ENCODE results near the gene NBPF1.
"Not testable (repeated sequence)": the region's sequence is repeated elsewhere in the genome, so short reads cannot be mapped to it uniquely, and the experiment has no call there.

NBPF1 gene

DNA sequence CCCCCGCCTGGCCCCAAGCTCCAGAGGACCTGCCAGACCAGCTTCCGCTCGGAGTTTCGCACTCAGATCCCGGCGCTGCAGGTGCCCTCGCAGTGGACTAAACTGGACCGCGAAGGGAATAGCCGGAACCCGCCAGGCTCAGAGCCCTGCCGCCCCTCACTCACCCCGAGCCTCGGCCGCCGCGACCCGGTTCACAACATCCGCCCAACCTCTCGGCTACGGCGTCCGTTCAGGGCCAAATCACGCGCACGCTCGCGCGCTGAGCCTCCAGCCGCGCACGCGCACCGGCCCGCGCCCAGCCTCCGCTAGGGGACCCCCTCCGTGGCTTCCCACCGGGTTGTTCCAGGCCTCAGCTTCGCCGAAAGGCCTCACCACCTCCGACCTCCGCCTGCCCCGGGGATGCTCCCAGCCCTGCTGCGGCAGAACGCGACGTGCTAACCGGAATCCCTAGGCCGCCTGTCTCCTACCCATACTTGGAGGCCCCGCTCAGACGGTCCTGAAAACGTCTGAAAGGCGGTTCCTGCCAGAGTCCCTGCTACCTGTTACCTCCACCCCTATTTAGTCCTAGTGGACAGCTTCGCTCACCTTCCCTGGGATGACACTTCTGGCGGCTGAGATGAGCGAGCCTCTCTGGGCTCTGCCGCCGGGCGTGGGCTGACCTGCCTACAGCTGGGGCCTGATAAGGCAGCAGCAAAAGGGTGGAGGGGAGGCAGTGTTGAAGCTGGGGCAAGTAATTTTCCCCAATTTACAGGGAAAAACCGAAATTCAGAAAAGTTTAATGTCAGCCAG is 31.3 kb upstream of the NBPF1 start:
- in situ Hi-C loops (cut with MboI; ENCODE audit: low pct_unique_long_range_greater_than_20kb, low sequenced_read_pairs, unreplicated experiment), result not testable (repeated sequence)
- TF ChIP-seq, protein P1, sequence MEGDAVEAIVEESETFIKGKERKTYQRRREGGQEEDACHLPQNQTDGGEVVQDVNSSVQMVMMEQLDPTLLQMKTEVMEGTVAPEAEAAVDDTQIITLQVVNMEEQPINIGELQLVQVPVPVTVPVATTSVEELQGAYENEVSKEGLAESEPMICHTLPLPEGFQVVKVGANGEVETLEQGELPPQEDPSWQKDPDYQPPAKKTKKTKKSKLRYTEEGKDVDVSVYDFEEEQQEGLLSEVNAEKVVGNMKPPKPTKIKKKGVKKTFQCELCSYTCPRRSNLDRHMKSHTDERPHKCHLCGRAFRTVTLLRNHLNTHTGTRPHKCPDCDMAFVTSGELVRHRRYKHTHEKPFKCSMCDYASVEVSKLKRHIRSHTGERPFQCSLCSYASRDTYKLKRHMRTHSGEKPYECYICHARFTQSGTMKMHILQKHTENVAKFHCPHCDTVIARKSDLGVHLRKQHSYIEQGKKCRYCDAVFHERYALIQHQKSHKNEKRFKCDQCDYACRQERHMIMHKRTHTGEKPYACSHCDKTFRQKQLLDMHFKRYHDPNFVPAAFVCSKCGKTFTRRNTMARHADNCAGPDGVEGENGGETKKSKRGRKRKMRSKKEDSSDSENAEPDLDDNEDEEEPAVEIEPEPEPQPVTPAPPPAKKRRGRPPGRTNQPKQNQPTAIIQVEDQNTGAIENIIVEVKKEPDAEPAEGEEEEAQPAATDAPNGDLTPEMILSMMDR (IDR thresholded peaks at IDR 0.05; ENCODE audit: extremely low read depth, insufficient read depth, missing control alignments), result peak; percentile 76

DNA sequence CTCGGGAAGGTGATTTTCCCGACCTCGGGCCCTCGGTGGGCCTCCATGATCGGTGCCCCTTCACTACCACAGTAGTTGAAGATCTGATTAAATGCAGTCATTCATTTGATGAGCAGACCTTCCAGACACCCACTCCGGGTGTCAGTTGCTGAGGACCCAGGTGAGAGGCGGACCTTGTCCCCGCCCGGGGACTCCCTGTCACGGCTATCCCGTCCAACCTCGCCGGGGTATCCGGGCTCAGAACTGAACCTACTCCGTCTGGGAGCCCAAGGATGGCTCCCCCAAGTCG is 30.8 kb upstream of the NBPF1 start:
- DNase-seq (ENCODE audit: low spot score), result no peak
- TF ChIP-seq, protein P1 (IDR thresholded peaks at IDR 0.05; ENCODE audit: extremely low read depth, insufficient read depth, missing control alignments), result no peak
- in situ Hi-C loops (cut with MboI; ENCODE audit: low pct_unique_long_range_greater_than_20kb, low sequenced_read_pairs, unreplicated experiment), result no loop called here

More for the DNA sequence above, 31.3 kb upstream of the NBPF1 start:
- DNase-seq (ENCODE audit: low spot score), result peak; percentile 100

DNA sequence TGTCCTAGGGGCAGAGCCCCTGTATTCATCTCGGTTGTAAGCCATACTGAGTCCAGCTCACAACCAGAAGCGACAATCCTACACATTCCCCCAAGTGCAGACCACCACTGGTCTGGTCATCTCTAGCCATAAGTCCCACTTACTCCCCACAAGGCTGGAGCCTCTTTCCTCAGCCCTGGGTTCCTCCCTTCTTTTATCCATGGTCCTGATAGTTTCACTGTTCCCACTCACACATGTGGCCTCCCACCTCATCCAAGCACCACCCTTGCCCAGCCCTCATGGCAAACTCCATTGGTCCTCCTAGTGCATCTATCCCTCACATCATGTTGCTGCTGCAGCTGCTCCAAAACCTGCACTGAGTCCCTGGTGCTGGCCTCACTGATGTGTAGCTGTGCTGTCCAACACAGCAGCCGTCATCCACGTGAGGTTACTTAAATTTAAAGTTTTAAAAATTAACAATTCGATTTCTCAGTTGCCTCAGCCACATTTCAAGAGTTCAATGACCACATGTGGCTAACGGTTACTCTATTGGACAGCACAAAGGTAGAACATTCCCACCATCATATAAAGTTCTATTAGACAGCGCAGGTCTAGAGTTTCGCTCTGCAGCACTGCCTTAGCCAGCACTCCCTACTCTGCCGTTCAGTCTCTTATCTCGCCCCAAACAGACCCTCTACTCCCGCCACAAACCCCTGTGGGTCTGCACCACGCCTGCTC is 30.3 kb upstream of the NBPF1 start:
- in situ Hi-C loops (cut with MboI; ENCODE audit: low pct_unique_long_range_greater_than_20kb, low sequenced_read_pairs, unreplicated experiment), result not testable (repeated sequence)
- DNase-seq (ENCODE audit: low spot score), result peak; percentile 61

DNA sequence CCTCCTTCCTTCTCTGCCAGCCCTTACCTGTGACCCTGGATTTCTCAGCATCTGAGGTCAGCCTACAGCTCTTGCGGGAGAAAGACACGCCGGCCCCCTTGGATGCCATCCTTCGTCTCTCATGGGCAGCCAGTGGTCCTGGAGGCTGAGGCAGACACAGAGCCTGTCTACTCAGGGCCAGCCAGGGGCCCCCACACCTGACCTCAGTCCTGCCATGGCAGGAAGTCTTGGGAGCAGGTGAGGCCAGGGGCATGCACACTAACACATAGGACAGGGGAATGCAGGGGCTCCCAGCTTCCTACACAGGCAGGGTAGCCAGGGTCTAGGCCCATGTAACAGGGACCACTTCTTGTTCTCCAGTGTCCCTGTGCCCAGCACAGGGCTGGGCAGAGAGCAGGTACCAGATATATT is 29.6 kb upstream of the NBPF1 start:
- in situ Hi-C loops (cut with MboI; ENCODE audit: low pct_unique_long_range_greater_than_20kb, low sequenced_read_pairs, unreplicated experiment); DNase-seq (ENCODE audit: low spot score): not testable (repeated sequence)

DNA sequence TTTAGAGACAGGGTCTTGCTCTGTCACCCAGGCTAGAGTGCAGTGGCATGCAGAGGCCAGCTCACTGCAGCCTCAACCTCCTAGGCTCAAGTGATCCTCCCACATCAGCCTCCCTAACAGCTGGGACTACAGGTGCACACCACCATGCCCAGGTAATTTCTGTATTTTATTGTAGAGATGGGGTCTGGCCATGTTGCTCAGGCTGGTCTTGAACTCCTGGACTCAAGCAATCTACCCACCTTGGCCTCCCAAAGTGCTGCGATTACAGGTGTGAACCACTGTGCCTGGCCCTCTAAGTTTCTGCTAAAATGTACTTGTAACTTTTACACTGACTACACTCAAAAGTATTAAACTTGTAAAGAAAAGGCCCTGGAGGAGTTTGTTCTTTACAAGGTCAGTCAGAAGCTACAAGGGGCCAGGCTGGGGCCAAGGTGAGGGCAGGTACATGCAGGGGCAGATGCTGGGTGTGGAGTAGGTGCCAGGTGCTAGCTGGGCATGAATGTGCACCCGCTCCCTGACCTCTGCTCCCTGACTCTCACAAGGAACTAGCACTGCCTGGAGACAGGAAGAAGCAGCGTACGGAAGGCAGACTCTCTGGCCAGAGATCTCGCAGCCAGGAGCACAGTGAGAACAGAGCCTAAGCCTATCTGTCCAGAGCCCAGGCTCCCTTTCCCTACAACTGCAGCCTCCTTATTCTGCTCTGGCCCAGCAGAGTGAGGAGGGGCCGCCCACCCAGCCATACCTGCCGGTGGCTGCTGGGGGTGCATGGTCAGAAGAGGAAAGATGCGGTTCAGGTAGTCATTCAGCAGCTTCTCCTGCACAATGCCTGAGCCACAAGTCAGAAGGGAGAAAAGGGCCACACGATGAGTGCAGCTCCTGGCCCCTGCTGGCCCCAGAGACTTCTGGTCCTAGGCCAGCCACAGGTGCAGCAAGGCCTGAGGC is 28.9 kb upstream of the NBPF1 start:
- DNase-seq (ENCODE audit: low spot score); in situ Hi-C loops (cut with MboI; ENCODE audit: low pct_unique_long_range_greater_than_20kb, low sequenced_read_pairs, unreplicated experiment): not testable (repeated sequence)

DNA sequence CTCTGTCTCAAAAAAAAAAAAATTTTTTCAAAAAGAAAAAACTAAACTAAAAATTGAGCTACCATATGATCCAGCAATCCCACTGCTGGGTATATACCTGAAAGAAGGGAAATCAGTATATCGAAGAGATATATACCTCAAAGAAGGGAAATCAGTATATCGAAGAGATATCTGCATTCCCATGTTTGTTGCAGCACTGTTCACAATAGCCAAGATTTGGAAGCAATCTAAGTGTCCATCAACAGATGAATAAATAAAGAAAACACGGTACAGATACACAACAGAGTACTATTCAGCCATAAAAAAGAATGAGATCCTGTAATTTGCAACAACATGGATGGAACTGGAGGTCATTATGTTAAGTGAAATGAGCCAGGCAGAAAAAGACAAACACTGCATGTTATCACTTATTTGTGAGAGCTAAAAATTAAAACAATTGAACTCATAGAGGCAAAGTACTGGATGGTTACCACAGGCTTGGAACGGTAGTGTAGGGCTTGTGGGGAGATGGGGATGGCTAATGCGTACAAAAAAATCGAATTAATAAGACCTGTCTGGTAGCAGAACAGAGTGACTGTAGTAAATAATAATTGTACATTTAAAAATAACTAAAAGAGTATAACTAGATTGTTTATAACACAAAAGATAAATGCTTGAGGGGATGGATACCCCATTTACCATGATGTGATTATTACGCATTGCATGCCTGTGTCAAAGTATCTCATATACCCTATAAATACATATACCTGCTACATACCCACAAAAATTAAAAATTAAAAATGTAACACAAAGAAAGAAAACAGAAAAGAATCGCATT is 28.0 kb upstream of the NBPF1 start:
- in situ Hi-C loops (cut with MboI; ENCODE audit: low pct_unique_long_range_greater_than_20kb, low sequenced_read_pairs, unreplicated experiment); DNase-seq (ENCODE audit: low spot score): not testable (repeated sequence)

DNA sequence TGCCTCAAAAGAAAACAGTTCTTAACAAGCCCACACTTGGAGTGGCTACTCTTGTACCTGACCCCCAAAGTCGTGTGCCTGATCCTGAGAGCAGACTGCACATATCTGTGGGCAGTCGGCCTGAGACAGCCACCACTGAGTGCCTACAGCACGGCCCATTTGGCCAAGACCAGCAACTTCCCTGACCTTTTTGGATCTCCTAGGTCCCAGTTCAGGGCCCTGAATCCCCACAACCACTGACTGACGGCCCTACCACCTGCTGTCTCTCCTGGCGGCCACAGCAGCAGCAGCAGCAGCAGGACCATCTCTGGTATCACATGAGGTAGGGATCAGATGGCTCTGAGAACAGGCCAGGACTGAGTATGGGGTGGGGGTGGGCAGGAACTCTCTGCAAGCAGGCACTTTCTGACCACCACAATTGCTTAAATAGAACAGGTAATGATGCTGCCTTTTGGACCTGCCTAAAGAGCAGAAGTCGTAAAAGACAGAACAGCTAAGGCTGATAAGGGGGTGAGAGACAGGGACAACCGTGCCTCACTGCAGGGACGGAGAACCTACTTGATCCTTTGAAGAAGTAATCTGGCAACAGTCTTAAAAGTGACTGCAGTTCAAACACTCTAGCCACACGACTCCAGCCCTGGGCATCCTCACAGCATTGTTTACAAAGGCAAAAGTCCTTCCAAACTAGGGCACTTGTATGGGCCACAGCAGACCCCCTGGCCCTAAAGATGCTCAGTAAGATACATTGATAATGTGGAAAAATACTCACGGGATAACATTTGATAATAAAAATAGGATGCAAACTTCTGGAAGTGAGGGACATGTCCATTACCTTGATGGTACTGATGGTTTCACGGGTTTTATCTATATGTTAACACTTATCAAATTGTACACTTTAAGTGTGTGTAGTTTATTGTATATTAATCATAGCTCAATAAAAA is 26.0 kb upstream of the NBPF1 start:
- in situ Hi-C loops (cut with MboI; ENCODE audit: low pct_unique_long_range_greater_than_20kb, low sequenced_read_pairs, unreplicated experiment), result not testable (repeated sequence)

DNA sequence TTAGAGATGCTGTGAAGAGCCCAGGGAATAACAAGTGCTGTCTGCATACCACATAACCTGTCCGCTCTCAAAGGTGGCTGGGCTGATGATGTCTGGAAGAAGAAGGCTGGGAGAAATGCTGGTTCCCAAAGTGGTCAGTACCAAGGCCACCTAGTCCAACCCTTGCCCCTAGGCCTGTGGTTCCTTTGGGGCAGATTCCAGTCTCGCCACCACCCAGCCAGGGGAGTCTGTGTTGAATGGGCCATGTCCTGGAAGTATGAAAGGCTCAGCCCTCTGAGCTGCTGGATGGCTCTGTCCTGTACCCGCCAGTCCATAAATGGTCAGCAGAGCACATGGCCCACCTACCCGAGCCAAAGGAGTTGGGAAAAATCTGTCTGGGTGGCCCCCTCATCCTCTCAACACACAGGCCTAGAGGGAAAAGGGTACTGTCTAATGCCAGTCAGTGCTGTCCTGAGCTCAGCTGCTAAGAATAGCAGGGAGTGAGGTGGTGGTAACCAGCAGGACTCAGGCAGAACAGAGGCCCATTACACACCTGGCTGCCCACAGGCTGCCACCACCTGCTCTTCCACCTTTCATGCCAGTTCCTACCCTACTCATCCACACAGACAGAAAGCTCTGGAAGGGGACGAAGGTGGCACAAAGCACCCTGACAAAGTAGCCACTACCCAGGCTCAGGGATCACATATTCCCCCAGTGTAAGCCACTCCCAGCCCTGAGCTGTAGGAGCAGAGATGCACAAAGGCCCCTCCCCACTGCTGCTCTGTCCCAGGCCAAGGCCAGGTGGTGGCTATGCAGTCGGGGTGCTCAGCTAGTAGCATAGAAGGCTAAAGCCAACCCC is 24.8 kb upstream of the NBPF1 start:
- in situ Hi-C loops (cut with MboI; ENCODE audit: low pct_unique_long_range_greater_than_20kb, low sequenced_read_pairs, unreplicated experiment); DNase-seq (ENCODE audit: low spot score): not testable (repeated sequence)

More for the DNA sequence above, 26.0 kb upstream of the NBPF1 start:
- not testable (repeated sequence) for DNase-seq (ENCODE audit: low spot score)

DNA sequence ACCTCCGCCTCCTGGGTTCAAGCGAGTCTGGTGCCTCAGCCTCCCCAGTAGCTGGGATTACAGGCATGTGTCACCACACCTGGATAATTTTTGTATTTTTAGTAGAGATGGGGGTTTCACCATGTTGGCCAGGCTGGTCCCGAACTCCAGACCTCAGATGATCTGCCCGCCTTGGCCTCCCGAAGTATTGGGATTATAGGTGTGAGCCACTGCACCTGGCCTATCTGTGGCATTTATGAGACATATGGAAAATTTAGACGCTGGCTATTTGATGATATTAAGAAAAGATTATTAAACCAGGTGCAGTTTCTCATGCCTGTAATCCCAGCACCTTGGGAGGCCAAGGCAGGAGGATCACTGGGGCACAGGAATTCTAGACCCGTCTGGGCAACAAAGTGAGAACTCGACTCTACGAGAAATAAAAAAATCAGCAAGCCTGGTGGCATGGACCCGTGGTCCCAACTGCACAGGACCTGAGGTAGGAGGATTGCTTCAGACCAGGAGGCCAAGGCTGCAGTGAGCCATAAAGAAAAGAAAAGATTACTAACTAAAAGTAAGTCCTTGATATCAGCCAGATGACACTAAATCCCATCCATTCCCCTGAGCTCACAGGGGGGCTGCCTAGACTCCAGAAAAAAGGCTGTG is 23.3 kb upstream of the NBPF1 start:
- not testable (repeated sequence) for DNase-seq (ENCODE audit: low spot score)

DNA sequence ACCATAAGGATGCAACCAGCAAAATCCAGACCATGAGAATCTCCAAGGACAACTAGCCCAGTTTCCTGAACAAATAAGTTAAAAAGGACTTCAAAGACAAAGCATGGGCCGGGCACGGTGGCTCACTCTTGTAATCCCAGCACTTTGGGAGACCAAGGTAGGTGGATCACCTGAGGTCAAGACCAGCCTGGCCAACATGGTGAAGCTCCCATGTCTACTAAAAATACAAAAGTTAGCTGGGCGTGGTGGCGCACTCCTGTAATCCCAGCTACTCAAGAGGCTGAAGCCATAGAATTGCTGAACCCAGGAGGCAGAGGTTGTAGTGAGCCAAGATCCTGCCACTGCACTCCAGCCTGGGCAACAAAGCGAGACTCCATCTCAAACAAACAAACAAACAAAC is 22.6 kb upstream of the NBPF1 start:
- DNase-seq (ENCODE audit: low spot score); in situ Hi-C loops (cut with MboI; ENCODE audit: low pct_unique_long_range_greater_than_20kb, low sequenced_read_pairs, unreplicated experiment): not testable (repeated sequence)

More for the DNA sequence above, 23.3 kb upstream of the NBPF1 start:
- in situ Hi-C loops (cut with MboI; ENCODE audit: low pct_unique_long_range_greater_than_20kb, low sequenced_read_pairs, unreplicated experiment), result not testable (repeated sequence)

DNA sequence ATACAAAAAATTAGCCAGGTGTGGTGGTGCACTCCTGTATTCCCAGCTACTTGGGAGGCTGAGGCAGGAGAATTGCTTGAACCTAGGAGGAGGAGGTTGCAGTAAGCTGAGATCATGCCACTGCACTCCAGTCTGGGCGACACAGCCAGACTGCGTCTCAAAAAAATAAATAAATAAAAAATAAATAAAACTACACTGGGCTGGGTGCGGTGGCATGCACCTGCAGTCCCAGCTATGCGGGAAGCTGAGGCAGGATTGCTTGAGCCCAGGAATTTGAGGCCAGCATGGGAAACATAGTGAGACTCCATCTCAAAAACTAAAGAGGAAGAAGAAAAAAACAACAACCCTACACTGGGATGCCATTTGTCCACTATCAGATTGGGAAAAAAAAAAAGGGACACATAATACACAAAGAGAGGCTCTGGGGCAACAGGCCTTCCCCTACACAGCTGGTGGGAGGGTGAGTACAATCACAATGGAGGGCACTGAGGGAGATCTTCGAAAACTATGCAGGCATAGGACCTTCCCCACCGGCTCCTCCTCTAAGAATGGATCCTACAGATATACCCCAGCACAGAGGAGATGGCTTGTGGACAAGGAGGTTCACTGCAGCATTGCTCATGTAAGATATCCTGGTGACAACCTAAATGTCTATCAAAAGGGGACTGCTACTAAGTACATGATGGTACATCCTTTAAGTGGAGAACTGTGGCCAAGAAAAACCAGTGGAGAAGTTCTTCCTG is 20.3 kb upstream of the NBPF1 start:
- in situ Hi-C loops (cut with MboI; ENCODE audit: low pct_unique_long_range_greater_than_20kb, low sequenced_read_pairs, unreplicated experiment), result not testable (repeated sequence)

More for the DNA sequence above, 20.3 kb upstream of the NBPF1 start:
- DNase-seq (ENCODE audit: low spot score), result not testable (repeated sequence)
